Vagina (tissue), 2 donors: ENCODE measurements around the gene SIAH1.

ENCODE experiments used
- CTCF ChIP-seq, 3 experiments: fragments of 450-650 bp in 2 of 3; fragments of 200-600 bp in 1 of 3; sonication (generic) in 1 of 3; IDR thresholded peaks; one replicate each; pipeline ENCODE4 v1.5.1; 2017 to 2019; ENCODE audit warnings: antibody characterized with exemption in 3 of 3, mild to moderate bottlenecking in 2 of 3, moderate library complexity in 2 of 3
- POLR2A ChIP-seq, 2 donors: fragments of 450-650 bp; IDR thresholded peaks; one replicate each; pipeline ENCODE4 v1.6.1; 2017; ENCODE audit warnings: antibody characterized with exemption in 2 of 2, mild to moderate bottlenecking in 2 of 2, moderate library complexity in 2 of 2
- POLR2AphosphoS5 ChIP-seq, 2 donors: sonication (generic); formaldehyde crosslinking; IDR thresholded peaks; one replicate each; pipeline ENCODE4 v1.9.0; 2017; ENCODE audit warnings: antibody characterized with exemption in 2 of 2, mild to moderate bottlenecking in 2 of 2, low read depth in 1 of 2; ENCODE audit not compliant: insufficient read depth in 1 of 2

- no peak for TF ChIP-seq CTCF (IDR thresholded peaks at IDR 0.05)
- no peak for TF ChIP-seq POLR2AphosphoS5 (IDR thresholded peaks at IDR 0.05; ENCODE audit: insufficient read depth in 1 of 2, low read depth in 1 of 2)
- no peak for TF ChIP-seq POLR2A (IDR thresholded peaks at IDR 0.05)
These were observed 6.9 kb downstream of the SIAH1 start for GRCh38 chr16:48378276-48378675.
